Activated naive CD4-positive, alpha-beta T cell (primary cell): Measurements from ENCODE around the gene PDE7B.
A peak's percentile ranks its signal among the peaks of the same experiment; 100 is the strongest.
"Not testable (repeated sequence)": the region's sequence is repeated elsewhere in the genome, so short reads cannot be mapped to it uniquely, and the experiment has no call there.

Source experiments
- DNase-seq, 4 experiments: peaks; one replicate each; lab custom pipeline; 2025; lab: John Stamatoyannopoulos, UW

PDE7B gene

GRCh38 chr6:135850882-135851281 lies 619 bp upstream of the PDE7B start:
- DNase-seq: no peak

- no peak for DNase-seq
Measured at GRCh38 chr6:135852746-135853145, 1.2 kb downstream of the PDE7B start.

- DNase-seq: no peak
Measured at GRCh38 chr6:135853227-135853626, 1.7 kb downstream of the PDE7B start.

- DNase-seq: no peak
Measured at GRCh38 chr6:135853986-135854385, 2.5 kb downstream of the PDE7B start.

- no peak for DNase-seq
Measured at GRCh38 chr6:135854799-135855198, 3.3 kb downstream of the PDE7B start.

- no peak for DNase-seq
Measured at GRCh38 chr6:135858931-135859330, 7.4 kb downstream of the PDE7B start.

- no peak for DNase-seq
Measured at GRCh38 chr6:135860361-135860760, 8.9 kb downstream of the PDE7B start.

- DNase-seq: no peak
Measured at GRCh38 chr6:135861189-135861588, 9.7 kb downstream of the PDE7B start.

- not testable (repeated sequence) for DNase-seq
Measured at GRCh38 chr6:135864929-135865328, 13.4 kb downstream of the PDE7B start.

GRCh38 chr6:135866445-135867123 lies 15.1 kb downstream of the PDE7B start:
- DNase-seq: no peak

- DNase-seq: no peak
Measured at GRCh38 chr6:135867332-135867731, 15.8 kb downstream of the PDE7B start.

- no peak for DNase-seq
Measured at GRCh38 chr6:135869857-135870256, 18.4 kb downstream of the PDE7B start.

GRCh38 chr6:135870722-135871121 lies 19.2 kb downstream of the PDE7B start:
- DNase-seq: no peak

GRCh38 chr6:135871296-135871695 lies 19.8 kb downstream of the PDE7B start:
- DNase-seq: no peak

GRCh38 chr6:135871878-135872277 lies 20.4 kb downstream of the PDE7B start:
- no peak for DNase-seq

- DNase-seq: no peak
Measured at GRCh38 chr6:135875446-135875845, 23.9 kb downstream of the PDE7B start.

- DNase-seq: peak in 1 of 4 experiments; percentile 2
Measured at GRCh38 chr6:135876058-135876457, 24.6 kb downstream of the PDE7B start.

GRCh38 chr6:135877666-135878065 lies 26.2 kb downstream of the PDE7B start:
- no peak for DNase-seq

- peak in 2 of 4 experiments; percentile 6 to 16 for DNase-seq
Measured at GRCh38 chr6:135880066-135880972, 28.8 kb downstream of the PDE7B start.

GRCh38 chr6:135883045-135883444 lies 31.5 kb downstream of the PDE7B start:
- DNase-seq: no peak

GRCh38 chr6:135883536-135883935 lies 32.0 kb downstream of the PDE7B start:
- DNase-seq: no peak

GRCh38 chr6:135884136-135884535 lies 32.6 kb downstream of the PDE7B start:
- DNase-seq: no peak

- no peak for DNase-seq
Measured at GRCh38 chr6:135887069-135887468, 35.6 kb downstream of the PDE7B start.
